Measurements from ENCODE around the gene ASB2.
A peak's percentile ranks its signal among the peaks of the same experiment; 100 is the strongest.

The ASB2 gene

DNA sequence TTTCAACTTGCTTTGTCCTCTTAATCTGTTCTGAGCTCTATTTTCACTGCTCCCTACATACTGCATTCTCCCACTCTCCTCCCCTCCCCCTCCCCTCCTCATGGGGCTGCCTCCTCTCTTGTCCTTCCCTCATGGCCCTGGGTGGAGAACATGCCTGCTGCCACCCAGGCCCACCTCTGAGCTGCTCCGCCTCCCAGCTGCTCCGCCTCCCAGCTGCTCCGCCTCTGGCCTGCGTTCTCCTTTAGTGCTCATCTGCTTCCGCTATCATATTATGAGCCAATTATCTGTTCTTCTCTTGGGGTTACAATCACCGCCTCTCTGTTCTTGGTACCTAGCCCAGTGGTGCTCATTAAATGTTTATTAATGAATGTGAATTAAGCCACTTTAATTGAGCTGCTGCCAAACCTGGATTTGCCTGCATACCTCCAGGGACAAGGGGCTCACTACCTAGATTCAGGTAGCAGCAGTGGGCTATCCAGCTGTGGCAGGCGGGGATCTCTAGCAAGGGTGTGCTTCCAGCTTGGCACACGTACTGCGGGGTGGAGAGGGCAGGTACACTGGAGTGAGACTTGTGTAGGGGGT is 81.3 kb downstream of the ASB2 start:
- TF ChIP-seq, protein P1, sequence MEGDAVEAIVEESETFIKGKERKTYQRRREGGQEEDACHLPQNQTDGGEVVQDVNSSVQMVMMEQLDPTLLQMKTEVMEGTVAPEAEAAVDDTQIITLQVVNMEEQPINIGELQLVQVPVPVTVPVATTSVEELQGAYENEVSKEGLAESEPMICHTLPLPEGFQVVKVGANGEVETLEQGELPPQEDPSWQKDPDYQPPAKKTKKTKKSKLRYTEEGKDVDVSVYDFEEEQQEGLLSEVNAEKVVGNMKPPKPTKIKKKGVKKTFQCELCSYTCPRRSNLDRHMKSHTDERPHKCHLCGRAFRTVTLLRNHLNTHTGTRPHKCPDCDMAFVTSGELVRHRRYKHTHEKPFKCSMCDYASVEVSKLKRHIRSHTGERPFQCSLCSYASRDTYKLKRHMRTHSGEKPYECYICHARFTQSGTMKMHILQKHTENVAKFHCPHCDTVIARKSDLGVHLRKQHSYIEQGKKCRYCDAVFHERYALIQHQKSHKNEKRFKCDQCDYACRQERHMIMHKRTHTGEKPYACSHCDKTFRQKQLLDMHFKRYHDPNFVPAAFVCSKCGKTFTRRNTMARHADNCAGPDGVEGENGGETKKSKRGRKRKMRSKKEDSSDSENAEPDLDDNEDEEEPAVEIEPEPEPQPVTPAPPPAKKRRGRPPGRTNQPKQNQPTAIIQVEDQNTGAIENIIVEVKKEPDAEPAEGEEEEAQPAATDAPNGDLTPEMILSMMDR (conservative IDR thresholded peaks at IDR 0.05; ENCODE audit: control insufficient read depth, insufficient read depth, low read depth, low read length) = no peak
- no peak for DNase-seq (ENCODE audit: low read depth)
- no peak overlapping the region for H3K4me3 ChIP-seq (ENCODE audit: control insufficient read depth, low read depth, low read length)

DNA sequence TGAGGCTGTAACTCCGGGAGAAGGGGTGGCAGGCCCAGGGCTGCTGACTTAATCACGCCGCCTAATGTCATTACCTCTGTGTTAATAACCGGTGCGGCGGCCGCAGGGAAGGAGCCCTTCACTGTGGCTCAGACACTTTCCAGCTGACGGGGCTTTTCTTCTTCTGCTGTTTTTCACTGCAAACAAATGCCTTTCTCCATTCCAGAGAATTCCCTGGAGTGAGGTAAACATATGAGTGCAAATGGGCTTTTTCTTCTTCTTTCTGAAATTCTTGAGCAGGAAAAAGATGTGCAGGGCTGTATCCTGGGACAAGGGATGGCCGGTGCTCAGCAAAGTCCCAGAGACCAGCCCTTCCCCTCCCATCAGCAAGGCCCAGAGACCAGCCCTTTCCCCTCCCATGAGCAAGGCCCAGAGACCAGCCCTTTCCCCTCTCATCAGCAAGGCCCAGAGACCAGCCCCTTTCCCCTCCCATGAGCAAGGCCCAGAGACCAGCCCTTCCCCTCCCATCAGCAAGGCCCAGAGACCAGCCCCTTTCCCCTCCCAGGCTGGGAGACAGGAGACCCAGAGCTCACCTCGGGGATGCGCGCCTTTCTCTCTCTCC is 82.6 kb downstream of the ASB2 start:
- TF ChIP-seq, protein P1 (conservative IDR thresholded peaks at IDR 0.05; ENCODE audit: control insufficient read depth, insufficient read depth, low read depth, low read length) = no peak
- no peak for DNase-seq (ENCODE audit: low read depth)
- no peak overlapping the region for H3K4me3 ChIP-seq (ENCODE audit: control insufficient read depth, low read depth, low read length)

DNA sequence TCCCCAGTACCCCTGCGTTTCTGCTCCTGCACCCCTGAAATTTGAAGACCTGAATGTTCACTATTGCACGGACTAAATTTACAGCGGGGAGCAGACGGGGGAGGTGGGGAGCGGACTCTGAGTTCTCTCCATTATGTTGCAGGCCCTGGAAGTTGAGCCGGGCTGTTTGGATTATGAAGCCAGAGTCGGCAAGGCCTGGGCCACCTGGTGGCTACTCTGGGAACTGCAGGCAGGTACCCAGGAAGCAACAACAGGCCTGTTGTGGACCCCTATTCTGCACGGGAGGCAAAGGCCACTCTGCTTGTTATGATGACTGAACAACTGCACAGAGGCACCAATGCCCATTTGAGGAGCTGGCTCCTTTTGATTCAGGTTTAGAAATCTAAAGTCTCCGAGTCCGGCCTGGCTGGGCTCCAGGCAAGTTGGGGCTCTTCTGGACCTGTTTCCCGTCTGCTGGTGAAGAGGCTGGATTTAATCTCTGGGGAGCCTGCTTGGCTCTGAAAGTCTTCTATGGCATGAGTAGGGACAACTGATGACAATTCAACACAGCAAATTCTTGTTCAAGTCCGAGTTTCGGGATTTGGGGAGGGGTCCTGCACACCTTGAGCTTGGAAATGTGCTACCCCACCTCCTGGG is 83.3 kb downstream of the ASB2 start:
- no peak overlapping the region for H3K4me3 ChIP-seq (ENCODE audit: control insufficient read depth, low read depth, low read length)
- TF ChIP-seq, protein P1 (conservative IDR thresholded peaks at IDR 0.05; ENCODE audit: control insufficient read depth, insufficient read depth, low read depth, low read length) = peak; percentile 98
- peak; percentile 49 for DNase-seq (ENCODE audit: low read depth)

DNA sequence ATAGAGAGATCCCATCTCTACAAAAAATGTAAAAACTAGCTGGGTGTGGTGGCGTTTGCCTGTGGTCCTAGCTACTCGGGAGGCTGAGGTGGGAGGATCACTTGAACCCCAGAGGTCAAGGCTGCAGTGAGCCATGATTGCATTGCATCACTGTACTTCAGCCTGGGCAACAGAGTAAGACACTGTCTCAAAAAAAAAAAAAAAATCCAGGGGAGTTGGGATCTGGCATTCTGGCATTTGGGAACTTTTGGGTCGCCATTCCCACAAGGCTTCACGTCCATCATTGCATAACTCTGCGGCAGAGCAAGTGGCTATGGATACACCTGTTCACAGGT is 83.9 kb downstream of the ASB2 start:
- no peak for DNase-seq (ENCODE audit: low read depth)
- no peak overlapping the region for H3K4me3 ChIP-seq (ENCODE audit: control insufficient read depth, low read depth, low read length)
- TF ChIP-seq, protein P1 (conservative IDR thresholded peaks at IDR 0.05; ENCODE audit: control insufficient read depth, insufficient read depth, low read depth, low read length) = no peak

DNA sequence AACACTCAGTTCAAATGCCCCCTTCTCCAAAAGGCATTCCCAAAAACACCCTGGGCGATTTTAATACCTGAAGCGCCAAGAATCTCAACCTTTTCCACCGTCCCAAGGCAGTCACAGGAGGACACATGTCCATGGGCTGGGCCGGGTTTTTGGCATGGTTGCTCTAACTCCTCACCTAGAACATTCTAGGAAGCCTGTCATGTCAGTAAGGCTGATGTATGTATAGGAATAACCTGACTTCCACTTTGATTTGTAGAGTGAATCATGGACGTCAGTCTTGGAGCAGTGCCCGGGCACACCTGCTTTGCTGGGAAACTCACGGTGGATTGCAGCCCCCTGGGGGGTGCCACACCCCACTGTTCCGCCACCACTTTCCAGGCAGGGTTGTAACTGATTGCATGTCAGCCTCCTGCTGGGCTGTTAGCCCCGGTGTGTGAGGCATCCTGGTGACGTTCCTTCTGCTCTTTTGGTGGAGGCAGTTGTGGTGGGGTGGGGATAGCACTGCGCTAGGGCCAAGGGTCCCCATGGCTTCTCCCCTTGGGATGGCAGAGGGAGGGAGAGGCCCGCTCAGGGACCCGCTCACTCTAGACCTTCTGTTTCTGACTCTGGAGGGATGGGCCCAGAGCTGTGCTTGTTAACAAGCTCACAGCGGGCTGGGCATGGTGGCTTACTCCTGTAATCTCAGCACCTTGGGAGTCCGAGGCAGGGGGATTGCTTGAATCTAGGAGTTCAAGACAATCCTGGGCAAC is 84.4 kb downstream of the ASB2 start:
- no peak overlapping the region for H3K4me3 ChIP-seq (ENCODE audit: control insufficient read depth, low read depth, low read length)
- TF ChIP-seq, protein P1 (conservative IDR thresholded peaks at IDR 0.05; ENCODE audit: control insufficient read depth, insufficient read depth, low read depth, low read length) = no peak
- DNase-seq (ENCODE audit: low read depth) = no peak

DNA sequence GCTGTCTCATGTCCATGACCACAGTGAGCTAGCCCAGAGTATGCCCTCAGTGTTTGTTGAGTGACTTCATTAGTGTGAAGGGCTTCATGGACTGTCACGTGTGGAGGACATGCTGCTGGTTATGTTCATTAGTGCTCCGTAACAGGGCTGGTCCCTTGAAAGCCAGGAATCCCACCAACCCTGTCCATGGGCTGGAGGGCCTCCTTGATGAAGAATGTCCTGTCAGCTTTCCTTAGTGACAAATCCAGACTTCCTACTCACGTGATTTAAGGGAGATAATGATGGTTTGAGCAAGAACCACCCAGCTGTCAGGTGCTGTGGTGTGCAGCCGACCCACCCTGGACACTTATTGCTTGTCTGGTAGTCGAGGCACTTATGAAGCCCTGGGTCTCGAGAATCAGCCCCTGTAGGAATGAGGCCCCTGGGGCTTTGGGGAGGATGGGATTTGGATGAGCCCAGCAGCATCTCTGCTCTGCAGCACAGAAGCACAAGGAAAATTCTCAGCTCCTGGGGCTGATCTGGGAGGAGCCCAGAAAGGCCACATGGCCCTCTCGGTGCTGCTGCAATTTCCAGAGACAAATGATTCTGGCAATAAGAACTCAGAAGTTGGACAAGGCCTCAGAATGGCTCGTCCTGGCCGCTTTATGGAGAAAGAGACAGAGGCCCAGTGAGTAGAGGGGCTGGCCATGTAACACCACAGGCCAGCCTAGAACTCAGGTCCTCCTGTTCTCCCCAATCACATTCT is 86.5 kb downstream of the ASB2 start:
- DNase-seq (ENCODE audit: low read depth) = no peak
- TF ChIP-seq, protein P1 (conservative IDR thresholded peaks at IDR 0.05; ENCODE audit: control insufficient read depth, insufficient read depth, low read depth, low read length) = no peak
- H3K4me3 ChIP-seq (ENCODE audit: control insufficient read depth, low read depth, low read length) = no peak overlapping the region

Data from fibroblast of mammary gland (primary cell).